Measurements from ENCODE around the gene KLHDC7A.

DNA sequence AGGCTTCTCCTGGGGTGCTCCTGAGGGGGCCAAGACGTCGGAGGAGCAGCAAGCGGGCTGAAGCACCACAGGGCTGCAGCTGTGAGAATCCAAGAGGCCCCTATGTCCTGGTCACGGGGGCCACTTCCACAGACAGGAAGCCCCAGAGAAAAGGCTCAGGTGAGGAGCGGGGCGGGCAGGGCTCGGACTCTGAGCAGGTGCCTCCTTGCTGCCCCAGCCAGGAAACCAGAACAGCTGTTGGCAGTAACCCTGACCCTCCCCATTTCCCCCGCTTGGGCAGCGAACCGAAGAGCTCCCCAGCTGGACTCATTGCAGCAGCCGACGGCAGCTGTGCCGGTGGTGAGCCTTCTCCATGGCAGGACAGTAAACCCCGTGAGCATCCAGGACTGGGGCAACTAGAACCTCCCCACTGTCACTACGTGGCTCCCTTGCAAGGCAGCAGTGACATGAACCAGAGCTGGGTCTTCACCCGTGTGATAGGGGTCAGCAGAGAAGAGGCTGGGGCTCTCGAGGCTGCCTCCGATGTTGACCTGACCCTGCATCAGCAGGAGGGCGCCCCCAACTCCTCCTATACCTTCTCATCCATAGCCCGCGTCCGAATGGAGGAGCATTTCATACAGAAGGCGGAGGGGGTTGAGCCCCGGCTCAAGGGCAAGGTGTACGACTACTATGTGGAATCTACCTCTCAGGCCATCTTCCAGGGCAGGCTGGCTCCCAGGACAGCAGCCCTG lies 625 bp downstream of the KLHDC7A start:
- no peak for TF ChIP-seq POLR2AphosphoS5 (IDR thresholded peaks at IDR 0.05; ENCODE audit: insufficient read depth in 1 of 2, low read depth in 1 of 2)
- TF ChIP-seq CTCF (IDR thresholded peaks at IDR 0.05) = no peak
